HepG2 (cell line): ENCODE results near the gene HS3ST4. TPM values are rescaled to one million over a fixed set of nuclear protein-coding genes. Genes with fewer than 3 reads are reported as not detected.

Experiments
- ATAC-seq: fragments of 200-7000 bp; cut with Tn5 transposase; 3 replicates; pipeline ENCODE4 v1.9.1; 2020; ENCODE audit warnings: mild to moderate bottlenecking, moderate library complexity
- BruUV-seq: library from RNA; stranded (reverse); fragments of 400-500 nt; replicated peaks from 2 replicates; lab custom pipeline; 2021; lab: Mats Ljungman, UMichigan
- CTCF ChIA-PET: fragments of 300-600 bp; formaldehyde crosslinking; extraction: SDS; loops from one replicate; lab custom pipeline; 2021; ENCODE audit warnings: low total read pairs, inconsistent platforms, low intra/inter-chr PET ratio; lab: Yijun Ruan, JAX
- POLR2A ChIA-PET: fragments of 350-600 bp; sonication (Branson Sonifier 250); formaldehyde crosslinking; loops from one replicate; lab custom pipeline; 2020; ENCODE audit warnings: antibody characterized with exemption, inconsistent platforms; lab: Yijun Ruan, JAX
- DNase-seq: peaks from one replicate; pipeline ENCODE4 v3.0.0-alpha.2; 2015; ENCODE audit warnings: low spot score
- FAIRE-seq: peaks from 3 replicates; lab custom pipeline; 2011; peaks lifted over from hg19 to GRCh38; lab: Jason Lieb, UNC
- H2AFZ ChIP-seq: one replicate; pipeline ENCODE4 v1.6.1; 2011; ENCODE audit warnings: low read length, inconsistent platforms
- H3K27ac ChIP-seq: fragments of 300-600 bp; 3 replicates; pipeline ENCODE4 v1.8.0; 2011; ENCODE audit warnings: mixed run types, mild to moderate bottlenecking, mixed read lengths, low read length, inconsistent platforms; ENCODE audit not compliant: insufficient read depth; ENCODE audit errors: extremely low read length
- H3K27me3 ChIP-seq, 2 experiments: fragments of 200-600 bp in 1 of 2; 2 replicates in 1 of 2; 3 replicates in 1 of 2; pipeline versions ENCODE4 v1.6.0 to v1.8.0; 2011; ENCODE audit warnings: low read length in 2 of 2, mild to moderate bottlenecking in 2 of 2, moderate library complexity in 2 of 2, inconsistent platforms in 1 of 2; ENCODE audit not compliant: insufficient read depth in 2 of 2, control insufficient read depth in 1 of 2
- H3K36me3 ChIP-seq, 2 experiments: fragments of 200-600 bp in 1 of 2; replicated peaks in 1 of 2; 2 replicates in 1 of 2; 3 replicates in 1 of 2; pipeline versions ENCODE4 v1.5.1 to v1.8.0; 2011; ENCODE audit warnings: low read length in 2 of 2, inconsistent platforms in 1 of 2; ENCODE audit not compliant: insufficient read depth in 2 of 2, control insufficient read depth in 1 of 2
- H3K4me1 ChIP-seq: 2 replicates; pipeline ENCODE4 v1.5.1; 2012; ENCODE audit warnings: low read length, inconsistent platforms; ENCODE audit not compliant: insufficient read depth
- H3K4me2 ChIP-seq: 2 replicates; pipeline ENCODE4 v1.6.0; 2011; ENCODE audit warnings: low read depth, low read length, inconsistent platforms
- H3K4me3 ChIP-seq, 3 experiments: fragments of 200-600 bp in 1 of 3; sonication (generic), shearing (Covaris generic) in 1 of 3; replicated peaks in 1 of 3; 2 replicates each; pipeline ENCODE4 v1.5.1; 2011 to 2016; ENCODE audit warnings: low read length in 3 of 3, inconsistent platforms in 2 of 3, low read depth in 2 of 3, mild to moderate bottlenecking in 2 of 3, control low read depth in 1 of 3, mixed read lengths in 1 of 3; ENCODE audit not compliant: insufficient read depth in 1 of 3
- H3K79me2 ChIP-seq: one replicate; pipeline ENCODE4 v1.6.1; 2011; ENCODE audit warnings: low read length, inconsistent platforms; ENCODE audit not compliant: insufficient read depth
- H3K9ac ChIP-seq: 2 replicates; pipeline ENCODE4 v1.6.0; 2011; ENCODE audit warnings: mild to moderate bottlenecking, low read depth, low read length, inconsistent platforms; ENCODE audit not compliant: insufficient read depth
- H3K9me3 ChIP-seq: 2 replicates; pipeline ENCODE4 v1.5.1; 2012; ENCODE audit warnings: mild to moderate bottlenecking, low read length
- H4K20me1 ChIP-seq: 2 replicates; pipeline ENCODE4 v1.6.0; 2011; ENCODE audit warnings: inconsistent platforms, mild to moderate bottlenecking, low read length, moderate library complexity; ENCODE audit not compliant: insufficient read depth
- EHMT2 ChIP-seq: fragments of 200-600 bp; sonication (generic); IDR thresholded peaks from 2 replicates; pipeline ENCODE4 v1.7.0; 2017; ENCODE audit warnings: antibody characterized with exemption, low read depth, low read length, borderline replicate concordance
- GATAD2A ChIP-seq: IDR thresholded peaks from 2 replicates; pipeline ENCODE4 v1.6.1; 2016
- HDAC6 ChIP-seq: fragments of 200-600 bp; sonication (generic); IDR thresholded peaks from 2 replicates; pipeline ENCODE4 v1.7.0; 2017; ENCODE audit warnings: mild to moderate bottlenecking, antibody characterized with exemption, low read length, low read depth
- HMGXB4 ChIP-seq, 2 experiments: sonication (generic) in 1 of 2; formaldehyde crosslinking in 1 of 2; IDR thresholded peaks; 2 replicates each; pipeline versions ENCODE4 v1.4.0 to v1.6.1; 2018 to 2020; ENCODE audit warnings: missing genetic modification reagents in 2 of 2, borderline replicate concordance in 1 of 2, low read depth in 1 of 2, mild to moderate bottlenecking in 1 of 2, missing biosample characterization in 1 of 2
- LRRFIP1 ChIP-seq: sonication (generic); formaldehyde crosslinking; conservative IDR thresholded peaks from 2 replicates; pipeline ENCODE4 v1.4.0; 2020; ENCODE audit warnings: missing genetic modification reagents
- NFATC3 ChIP-seq: sonication (generic); formaldehyde crosslinking; IDR thresholded peaks from 2 replicates; pipeline ENCODE4 v1.5.1; 2020; ENCODE audit warnings: mild to moderate bottlenecking, missing genetic modification reagents
- RARG ChIP-seq: sonication (generic); formaldehyde crosslinking; IDR thresholded peaks from 2 replicates; pipeline ENCODE4 v1.4.0; 2020; ENCODE audit warnings: low read depth, mild to moderate bottlenecking, missing genetic modification reagents
- ZMAT3 ChIP-seq: sonication (generic); formaldehyde crosslinking; conservative IDR thresholded peaks from 2 replicates; pipeline ENCODE4 v1.7.0; 2021; ENCODE audit warnings: missing genetic modification reagents
- ZNF281 ChIP-seq: sonication (generic); formaldehyde crosslinking; IDR thresholded peaks from 2 replicates; pipeline ENCODE4 v1.4.0; 2020; ENCODE audit warnings: missing genetic modification reagents, borderline replicate concordance
- ZNF557 ChIP-seq: sonication (generic); formaldehyde crosslinking; IDR thresholded peaks from 2 replicates; pipeline ENCODE4 v1.4.0; 2020; ENCODE audit warnings: missing genetic modification reagents
- ZNF687 ChIP-seq: sonication (generic); formaldehyde crosslinking; IDR thresholded peaks from 2 replicates; pipeline ENCODE4 v1.5.1; 2020; ENCODE audit warnings: mild to moderate bottlenecking, missing genetic modification reagents, moderate library complexity
- ZNF747 ChIP-seq: sonication (generic); formaldehyde crosslinking; IDR thresholded peaks from 2 replicates; pipeline ENCODE4 v1.8.1; 2023; ENCODE audit warnings: missing genetic modification reagents, mild to moderate bottlenecking, borderline replicate concordance
- WGBS: methylation state at CpG from one replicate; pipeline ENCODE4 v1.1.6; 2017; ENCODE audit warnings: low lambda C conversion rate; 5-methylcytosine and 5-hydroxymethylcytosine counted together
- in situ Hi-C: cut with HindIII; loops from 2 replicates; pipeline ENCODE4 v1.10.0; 2017; ENCODE audit warnings: low pct_unique_long_range_greater_than_20kb; ENCODE audit not compliant: extremely low pct_ligation_motif_present
- intact Hi-C: fragments of 100-400 bp; cut with micrococcal nuclease; formaldehyde crosslinking; loops from one replicate; pipeline ENCODE4 v1.10.0; 2022; ENCODE audit not compliant: unreplicated experiment
- polyA plus RNA-seq, 8 experiments: library from polyadenylated mRNA; depleted of rRNA in 3 of 8; stranded (reverse) in 7 of 8; unstranded in 1 of 8; fragments of >200 nt; fragmentation: Illumina TruSeq in 4 of 8; extraction: Trizol in 4 of 8; gene quantifications; 2 replicates each; pipeline versions ENCODE4 v1.2.1 to v1.2.3, GENCODE V29; 2011 to 2016; ENCODE audit warnings: low read depth in 4 of 8, missing spikeins in 1 of 8, mixed read lengths in 1 of 8; ENCODE audit not compliant: insufficient read depth in 1 of 8
- total RNA-seq, 5 experiments: library from RNA; depleted of rRNA; stranded (reverse); fragments of >200 nt; fragmentation: Illumina TruSeq; extraction: Trizol; gene quantifications; 2 replicates each; pipeline ENCODE4 v1.2.3, GENCODE V29; 2016; ENCODE audit warnings: low read depth in 1 of 5

HS3ST4 gene
- total and polyA plus RNA-seq, 2 of the 13 experiments (the other 11 are each of a cell fraction or from before 2014, with no cell fraction given), result not detected

- peak; percentile 69 for DNase-seq
- TF ChIP-seq NFATC3 (CRISPR knock-in tag) (no peak), RARG (CRISPR knock-in tag) (no peak), GATAD2A (CRISPR knock-in tag) (0 out of 2 replicates have a peak, but pooled peaks have one; percentile 10), HDAC6 (no peak), ZNF281 (CRISPR knock-in tag) (peak; percentile 93), ZMAT3 (CRISPR knock-in tag) (no peak), LRRFIP1 (no peak), ZNF687 (CRISPR knock-in tag) (no peak), HMGXB4 (CRISPR knock-in tag; IDR thresholded peaks at IDR 0.05; ENCODE audit: borderline replicate concordance in 1 of 2, low read depth in 1 of 2) (no peak), ZNF557 (CRISPR knock-in tag) (no peak), EHMT2 (no peak), ZNF747 (no peak)
Observed at GRCh38 chr16:25838724-25839186, 147.0 kb downstream of the HS3ST4 start.

More at GRCh38 chr16:25838724-25839186, 147.0 kb downstream of the HS3ST4 start:
- peak; percentile 56 for FAIRE-seq
- no peaks in the 10 kb centered on the region for H3K4me1 ChIP-seq
- ATAC-seq, result peak; percentile 51; the same call in 1 of the 3 replicates
- no peaks in the 10 kb centered on the region for H4K20me1 ChIP-seq
- H3K79me2 ChIP-seq, result no peaks in the 10 kb centered on the region
- H3K27me3 ChIP-seq, result peaks cover 0 to 4% of the 10 kb centered on the region in 2 experiments; a peak in 1 of 5 replicates
- H3K27ac ChIP-seq, result no peak overlapping the region
- 4% methylated on average over 6 of the region's 6 CpGs for whole genome bisulfite sequencing
- CTCF ChIA-PET, result interaction anchor here (0.6 to 1.5 kb wide), 4 partner anchors 731 to 1271 kb away, joined by 3 to 7 read pairs (median 6); no protein-coding TSS in a partner anchor
- no peaks in the 10 kb centered on the region for H3K36me3 ChIP-seq
- no peaks in the 10 kb centered on the region for H3K9me3 ChIP-seq
- in situ Hi-C loops (loop anchor here (10.0 to 25.0 kb wide), 2 partner anchors 724 to 1266 kb away; no protein-coding TSS in a partner anchor), intact Hi-C loops (loop anchor here (2.0 to 5.0 kb wide), 2 partner anchors 729 to 1270 kb away; no protein-coding TSS in a partner anchor)
- no TSS peak for BruUV-seq
- no peak overlapping the region for H3K4me2 ChIP-seq
- H2AFZ ChIP-seq, result no peak overlapping the region
- no peak overlapping the region for H3K9ac ChIP-seq
- POLR2A ChIA-PET, result no interaction called here
- no peak overlapping the region for H3K4me3 ChIP-seq
